A549 treated with GW870086 at 1 μM for 4 hours (cell line): ENCODE data around the gene RGS7BP. TPM values are rescaled to one million over a fixed set of nuclear protein-coding genes. Genes with fewer than 3 reads are reported as not detected.

Experiments
- total RNA-seq: library from RNA; stranded (reverse); fragments of 200-300 nt; extraction: Qiagen RNA extraction; gene quantifications from 5 replicates; pipeline ENCODE4 v1.2.3, GENCODE V29; 2022; ENCODE audit warnings: low read depth

The RGS7BP gene
- not detected in 5 replicates for total RNA-seq

GRCh38 chr5:64505769-64506566 is at the start of gene RGS7BP:
TSS of gene RGS7BP (plus strand) at chr5:64506015. CDS start at chr5:64506625, 610 bp downstream.

Other genes with a start within 250 kb of the RGS7BP start
- gene SHISAL2B, start 184.5 kb downstream of the RGS7BP start, total RNA-seq = not detected in 5 replicates